Right ventricle myocardium superior (tissue), 1 donor: ENCODE results near the gene PIH1D1. TPM values are rescaled to one million over a fixed set of nuclear protein-coding genes. Genes with fewer than 3 reads are reported as not detected.

Source experiments
- ATAC-seq: fragments of 200-7000 bp; cut with Tn5 transposase; one replicate; pipeline ENCODE4 v1.9.1; 2020; ENCODE audit warnings: mild to moderate bottlenecking; ENCODE audit not compliant: poor library complexity
- DNase-seq: peaks from one replicate; pipeline ENCODE4 v3.0.0-alpha.2; 2020
- intact Hi-C: fragments of 100-400 bp; cut with DNase I; formaldehyde crosslinking; loops from one replicate; pipeline ENCODE4 v1.11.2; 2022
- total RNA-seq: library from RNA; stranded (reverse); fragmentation: NEBNext Ultra II Directional; extraction: Animal tissue kit (Norgen Biotek cat#: 25700); gene quantifications from one replicate; pipeline ENCODE4 v1.2.1, GENCODE V29; 2021
- donor health status: DM: no; HTN: yes; CAD: no; lungs with severe emphysema.

Gene PIH1D1
- total RNA-seq, 1 donor from 2014 or later, result 28.1 TPM

- peak; percentile 73 for DNase-seq
- intact Hi-C loops, result loop anchor here (5.0 kb wide), 1 partner anchor 214 kb away; no protein-coding TSS in a partner anchor
- ATAC-seq, result peak; percentile 8
Observed at GRCh38 chr19:49441210-49441959, 10.2 kb downstream of the PIH1D1 start, which contains the start of gene SLC17A7. Gene SLC17A7 (minus strand): TSS chr19:49441527. CDS start chr19:49441379, 148 bp downstream.

GRCh38 chr19:49440439-49441209 is 11.0 kb downstream of the PIH1D1 start:
- DNase-seq (no peak), ATAC-seq (no peak)
- intact Hi-C loops, result loop anchor here (5.0 kb wide), 1 partner anchor 213 kb away; no protein-coding TSS in a partner anchor

- ATAC-seq, result no peak
- no peak for DNase-seq
- intact Hi-C loops, result loop anchor here (5.0 kb wide), 1 partner anchor 213 kb away; no protein-coding TSS in a partner anchor
Observed at GRCh38 chr19:49439836-49440235, 11.8 kb downstream of the PIH1D1 start.

DNA sequence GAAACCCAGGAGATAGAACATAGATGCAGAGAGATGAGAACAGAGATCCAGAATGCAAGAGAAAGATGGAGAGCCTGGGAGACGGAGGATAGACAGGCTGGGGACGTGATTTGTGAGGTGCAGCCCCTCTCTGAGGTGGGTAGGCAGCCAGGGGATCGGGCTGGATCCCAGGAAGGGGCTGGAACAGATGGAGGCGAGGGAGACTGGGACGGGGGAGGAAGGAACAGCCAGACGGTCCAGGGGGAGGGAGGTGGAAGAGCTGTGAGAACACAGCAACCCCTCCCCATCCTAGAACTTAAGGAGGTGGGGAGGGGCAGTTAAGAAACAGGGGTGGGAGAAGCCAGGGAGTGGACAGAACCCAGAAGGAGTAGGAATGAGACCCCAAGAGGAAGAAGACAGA is 13.4 kb downstream of the PIH1D1 start:
- intact Hi-C loops, result no loop called here
- DNase-seq (no peak), ATAC-seq (no peak)

DNA sequence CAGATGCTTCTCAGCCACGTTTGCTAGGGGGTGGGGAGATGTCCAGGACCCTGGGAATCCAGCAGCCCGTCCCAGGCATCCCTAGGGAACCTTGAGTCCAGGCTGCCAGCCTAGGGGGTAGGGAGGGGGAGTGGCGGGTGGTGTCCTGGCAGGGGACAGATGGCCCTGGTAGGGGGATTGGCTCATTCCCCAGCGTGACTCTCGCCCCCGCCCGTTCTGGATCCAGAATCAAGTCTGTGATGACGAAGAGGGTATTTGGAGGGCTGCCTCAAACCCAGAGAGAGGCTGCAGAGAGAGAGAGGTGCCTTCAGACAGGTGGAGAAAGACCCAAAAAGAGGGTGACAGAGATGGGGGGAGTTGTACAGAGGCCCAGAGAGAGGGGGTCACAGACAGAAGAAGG is 14.4 kb downstream of the PIH1D1 start:
- intact Hi-C loops, result no loop called here
- DNase-seq, result no peak
- no peak for ATAC-seq

DNA sequence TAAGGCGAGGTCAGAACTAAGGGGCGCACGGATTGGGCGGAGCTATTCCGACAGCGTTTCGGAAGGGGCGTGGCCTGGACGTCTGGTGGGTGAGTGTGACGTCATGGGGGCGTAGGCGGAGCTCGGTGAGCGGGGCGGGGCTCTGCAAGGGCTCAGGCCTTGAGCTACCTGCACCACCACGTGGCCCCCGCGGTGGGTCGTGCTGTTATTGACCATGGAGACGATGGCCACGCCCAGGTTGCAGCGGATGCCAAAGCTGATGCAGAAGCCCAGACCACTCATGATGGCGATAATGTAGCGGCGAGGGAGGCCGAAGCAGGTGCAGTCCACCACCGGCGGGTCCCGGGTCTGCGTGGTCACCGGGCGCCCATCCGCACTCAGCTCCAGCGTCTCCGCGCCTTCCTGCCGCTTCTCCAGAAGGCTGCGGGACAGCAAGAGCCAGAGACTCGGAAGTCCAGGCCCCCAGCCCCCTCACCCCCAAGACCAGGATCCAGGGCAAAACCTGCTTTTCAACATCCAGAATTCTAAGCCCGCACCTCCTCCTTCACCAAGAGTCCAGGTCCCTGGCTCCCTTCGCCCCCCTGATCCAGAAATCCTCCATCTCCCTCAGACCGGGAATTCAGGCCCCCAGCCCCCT is 15.1 kb downstream of the PIH1D1 start:
- intact Hi-C loops, result no loop called here
- no peak for ATAC-seq
- no peak for DNase-seq

GRCh38 chr19:49435670-49436069 is 15.9 kb downstream of the PIH1D1 start:
- DNase-seq, result no peak
- ATAC-seq, result no peak
- intact Hi-C loops, result no loop called here

GRCh38 chr19:49434907-49435583 is 16.6 kb downstream of the PIH1D1 start:
- no peak for ATAC-seq
- no peak for DNase-seq
- intact Hi-C loops, result no loop called here

- intact Hi-C loops, result no loop called here
- no peak for DNase-seq
Observed at GRCh38 chr19:49433240-49433901, 18.2 kb downstream of the PIH1D1 start.

GRCh38 chr19:49432141-49433073 is 19.2 kb downstream of the PIH1D1 start:
- intact Hi-C loops, result no loop called here
- ATAC-seq, result no peak
- DNase-seq, result no peak

More at GRCh38 chr19:49433240-49433901, 18.2 kb downstream of the PIH1D1 start:
- no peak for ATAC-seq

DNA sequence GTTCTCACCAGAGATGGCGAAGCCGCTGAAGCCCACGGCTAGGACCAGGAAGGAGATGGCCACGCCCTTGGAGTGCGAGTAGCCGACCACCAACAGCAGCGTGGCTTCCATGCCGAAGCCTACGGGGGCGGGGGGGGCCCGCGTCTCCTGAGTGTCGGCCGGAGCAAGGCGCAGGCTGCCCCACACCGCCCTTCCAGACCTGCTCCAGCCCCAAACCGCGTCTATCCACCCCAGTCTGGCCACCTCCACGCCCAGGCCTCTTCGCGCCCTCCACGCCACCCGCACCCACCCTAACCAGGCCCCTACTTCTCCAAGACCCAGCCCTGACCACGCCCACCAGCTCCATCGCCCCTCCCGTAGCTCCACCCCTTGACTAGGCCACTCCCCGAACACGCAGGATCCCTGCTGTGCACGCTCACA is 20.3 kb downstream of the PIH1D1 start:
- DNase-seq (no peak), ATAC-seq (no peak)
- intact Hi-C loops, result no loop called here

DNA sequence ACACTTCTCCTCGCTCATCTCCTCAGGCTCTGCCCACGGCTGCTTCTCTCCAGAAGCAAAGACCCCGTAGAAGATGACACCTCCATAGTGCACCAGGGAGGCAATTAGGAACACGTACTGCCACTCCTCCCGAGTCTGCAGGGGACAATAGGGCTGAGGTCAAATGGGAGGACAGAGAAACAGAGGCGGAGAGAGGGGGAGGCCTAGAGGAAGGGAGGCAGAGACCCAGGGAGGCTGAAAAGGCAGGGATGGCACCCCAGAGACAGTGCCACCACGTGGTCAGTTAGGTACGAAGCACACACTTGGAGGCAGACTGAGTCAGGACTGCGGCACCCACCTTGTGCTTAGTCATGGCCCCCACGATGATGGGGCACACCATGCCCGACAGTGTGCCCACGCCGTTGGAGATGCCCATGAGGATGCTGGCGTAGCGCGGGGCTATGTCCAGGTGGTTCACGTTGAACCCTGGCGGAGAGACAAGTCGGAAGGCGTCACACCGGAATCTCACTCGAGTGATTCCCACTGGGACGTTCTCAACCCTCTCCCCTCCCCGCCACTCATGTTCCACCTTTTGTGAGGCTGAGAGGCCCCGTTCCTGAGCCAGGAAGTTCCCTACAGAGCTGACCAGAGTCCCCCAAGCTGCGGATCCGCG is 20.8 kb downstream of the PIH1D1 start:
- no peak for ATAC-seq
- intact Hi-C loops, result no loop called here
- DNase-seq, result no peak

DNA sequence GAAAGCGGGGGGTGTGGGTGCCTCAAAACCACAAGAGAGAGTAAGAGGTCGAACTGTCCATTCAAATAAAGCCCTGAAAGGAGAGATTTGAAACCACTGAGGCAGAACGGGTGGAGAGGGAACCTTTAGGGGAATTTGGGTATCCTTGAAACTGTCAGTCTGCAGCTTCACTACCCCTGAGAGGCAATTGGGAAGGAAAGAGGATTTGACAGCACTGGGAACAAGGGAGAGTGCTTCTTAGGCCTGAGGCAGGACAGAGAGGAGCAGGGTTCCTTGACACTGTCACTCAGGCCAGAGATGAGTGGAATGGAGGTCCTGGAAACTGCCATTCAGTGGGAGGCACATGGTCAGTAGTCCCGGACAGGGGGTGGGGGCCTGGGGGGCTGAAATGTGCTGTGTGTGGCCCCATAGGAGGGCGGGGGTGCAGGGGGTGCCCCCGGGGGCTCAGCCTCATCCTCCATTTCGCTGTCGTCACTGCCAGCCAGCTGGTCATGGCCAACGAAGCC is 21.4 kb downstream of the PIH1D1 start:
- no peak for ATAC-seq
- DNase-seq, result no peak
- intact Hi-C loops, result no loop called here

DNA sequence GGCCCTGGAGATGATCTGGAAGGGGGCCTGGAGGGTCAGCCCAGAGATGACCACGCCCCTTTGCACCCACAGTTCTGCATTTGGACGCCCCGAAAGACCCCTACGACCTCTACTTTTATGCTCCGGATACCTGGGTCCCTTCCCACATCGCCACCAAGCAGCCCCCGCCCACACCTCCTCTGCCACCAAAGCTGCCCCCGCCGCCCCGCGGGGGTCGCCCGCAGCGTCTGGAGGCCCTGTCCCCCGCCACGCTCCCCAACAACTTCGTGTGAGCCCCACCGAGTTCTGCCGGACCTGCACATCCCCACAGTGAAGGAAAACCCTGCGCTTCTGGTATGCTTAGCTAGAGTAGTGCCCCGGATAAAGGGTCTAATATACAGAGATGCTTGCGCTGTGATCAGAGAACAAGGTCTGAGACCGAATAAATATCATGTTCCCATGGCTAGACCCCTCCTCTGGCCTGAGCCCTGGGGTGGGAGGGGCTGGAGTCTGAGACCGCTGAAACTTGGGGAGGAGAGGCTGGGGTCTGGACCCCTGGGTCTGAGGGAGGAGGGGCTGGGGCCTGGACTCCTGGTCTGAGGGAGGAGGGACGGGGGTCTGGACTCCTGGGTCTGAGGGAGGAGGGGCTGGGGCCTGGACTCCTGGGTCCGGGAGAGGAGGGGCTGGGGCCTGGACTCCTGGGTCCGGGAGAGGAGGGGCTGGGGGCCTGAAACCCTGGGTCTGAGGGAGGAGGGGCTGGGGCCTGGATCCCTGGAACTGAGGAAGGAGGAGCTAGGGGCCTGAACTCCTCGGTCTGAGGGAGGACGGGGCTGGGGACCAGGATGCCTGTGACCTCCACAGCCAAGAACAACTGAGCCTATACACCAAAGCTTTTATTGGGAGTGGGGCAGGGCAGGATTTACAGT is 22.8 kb downstream of the PIH1D1 start:
- DNase-seq (no peak), ATAC-seq (no peak)
- intact Hi-C loops, result no loop called here

GRCh38 chr19:49427855-49428546 is 23.6 kb downstream of the PIH1D1 start:
- ATAC-seq, result no peak
- no peak for DNase-seq
- intact Hi-C loops, result no loop called here
